Measurements from ENCODE around the gene CATSPERZ.

CATSPERZ gene

GRCh38 chr11:64266339-64266738 lies 33.8 kb upstream of the CATSPERZ start:
- peaks cover 13% of the 10 kb centered on the region for H3K4me1 ChIP-seq (ENCODE audit: insufficient read depth, low read length)
- no peak overlapping the region for H3K9ac ChIP-seq (ENCODE audit: low read length)
- H3K27ac ChIP-seq (ENCODE audit: low read depth, low read length): no peak overlapping the region
- peaks cover 23% of the 10 kb centered on the region for H3K36me3 ChIP-seq (ENCODE audit: insufficient read depth, low read length)
- no peak overlapping the region for H3K4me3 ChIP-seq (ENCODE audit: low read depth in 1 of 2, low read length in 2 of 2)
- H3K9me3 ChIP-seq (ENCODE audit: low read length): no peaks in the 10 kb centered on the region
- no peaks in the 10 kb centered on the region for H3K27me3 ChIP-seq (ENCODE audit: control insufficient read depth in 1 of 2, insufficient read depth in 2 of 2, low read length in 2 of 2)

- no peaks in the 10 kb centered on the region for H3K9me3 ChIP-seq (ENCODE audit: low read length)
- peaks cover 19% of the 10 kb centered on the region for H3K4me1 ChIP-seq (ENCODE audit: insufficient read depth, low read length)
- H3K4me3 ChIP-seq (ENCODE audit: low read depth in 1 of 2, low read length in 2 of 2): no peak overlapping the region
- peaks cover 23% of the 10 kb centered on the region for H3K36me3 ChIP-seq (ENCODE audit: insufficient read depth, low read length)
- H3K9ac ChIP-seq (ENCODE audit: low read length): no peak overlapping the region
- H3K27me3 ChIP-seq (ENCODE audit: control insufficient read depth in 1 of 2, insufficient read depth in 2 of 2, low read length in 2 of 2): no peaks in the 10 kb centered on the region
- peak overlapping the region; percentile 99 for H3K27ac ChIP-seq (ENCODE audit: low read depth, low read length)
Observed at GRCh38 chr11:64267207-64267945, 32.8 kb upstream of the CATSPERZ start.

DNA sequence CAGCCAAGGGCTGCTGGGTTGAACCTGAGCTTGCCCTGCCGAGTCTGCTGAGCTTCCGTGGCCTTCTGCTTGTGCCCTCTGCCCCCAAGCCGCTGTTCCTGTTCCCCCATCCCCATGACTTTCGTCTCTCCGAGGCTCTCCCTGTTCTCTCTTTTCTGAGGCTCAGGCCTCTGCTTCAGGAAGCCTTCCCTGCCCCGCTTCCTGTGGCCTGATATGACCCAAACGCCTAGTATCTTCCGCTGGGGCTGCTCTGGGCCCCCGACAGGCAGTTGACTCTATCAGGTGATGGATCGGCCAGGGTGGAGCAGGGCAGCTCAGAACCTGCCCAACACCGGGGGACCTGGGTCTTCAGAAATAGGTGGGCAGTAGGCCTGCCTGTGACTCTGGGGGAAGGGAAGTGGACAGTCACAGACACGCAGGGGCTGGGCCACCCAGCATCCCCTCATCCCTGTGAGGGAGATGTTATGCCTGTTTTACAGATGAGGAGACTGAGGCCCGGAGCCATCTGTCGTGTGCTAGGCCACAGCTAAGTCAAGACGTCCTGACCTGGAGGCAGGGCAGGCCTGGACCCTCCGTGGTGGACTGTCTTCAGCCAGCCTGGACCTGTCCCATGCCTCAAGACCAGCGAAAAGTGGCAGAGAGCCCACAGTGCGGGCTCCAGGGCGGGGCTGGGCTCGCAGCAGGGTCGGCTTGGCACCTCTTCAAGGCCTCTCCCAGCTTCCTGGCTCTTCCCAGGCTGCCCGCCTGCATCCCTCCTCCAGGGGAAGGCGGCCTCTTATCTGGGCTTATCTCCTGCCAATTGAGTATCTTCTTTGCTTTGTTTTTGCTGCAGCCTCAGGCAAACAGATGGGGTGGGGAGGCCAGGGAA lies 31.9 kb upstream of the CATSPERZ start:
- H3K36me3 ChIP-seq (ENCODE audit: insufficient read depth, low read length): peaks cover 14% of the 10 kb centered on the region
- H3K4me3 ChIP-seq (ENCODE audit: low read depth in 1 of 2, low read length in 2 of 2): peak overlapping the region; percentile 77 to 94
- peaks cover 19% of the 10 kb centered on the region for H3K4me1 ChIP-seq (ENCODE audit: insufficient read depth, low read length)

GRCh38 chr11:64268893-64269539 lies 31.1 kb upstream of the CATSPERZ start:
- Histone ChIP-seq H3K9ac (ENCODE audit: low read length) (peak overlapping the region; percentile 39), H3K36me3 (ENCODE audit: insufficient read depth, low read length) (peaks cover 11% of the 10 kb centered on the region), H3K9me3 (ENCODE audit: low read length) (no peaks in the 10 kb centered on the region), H3K27ac (ENCODE audit: low read depth, low read length) (peak overlapping the region; percentile 99), H3K4me1 (ENCODE audit: insufficient read depth, low read length) (peaks cover 19% of the 10 kb centered on the region), H3K27me3 (ENCODE audit: control insufficient read depth in 1 of 2, insufficient read depth in 2 of 2, low read length in 2 of 2) (no peaks in the 10 kb centered on the region), H3K4me3 (ENCODE audit: low read depth in 1 of 2, low read length in 2 of 2) (peak overlapping the region; percentile 77 to 94)

More for the DNA sequence above, 31.9 kb upstream of the CATSPERZ start:
- Histone ChIP-seq H3K27ac (ENCODE audit: low read depth, low read length) (peak overlapping the region; percentile 99), H3K9ac (ENCODE audit: low read length) (peak overlapping the region; percentile 39), H3K9me3 (ENCODE audit: low read length) (no peaks in the 10 kb centered on the region), H3K27me3 (ENCODE audit: control insufficient read depth in 1 of 2, insufficient read depth in 2 of 2, low read length in 2 of 2) (no peaks in the 10 kb centered on the region)

- H3K4me1 ChIP-seq (ENCODE audit: insufficient read depth, low read length): peaks cover 19% of the 10 kb centered on the region
Observed at GRCh38 chr11:64269540-64270220, 30.5 kb upstream of the CATSPERZ start.

DNA sequence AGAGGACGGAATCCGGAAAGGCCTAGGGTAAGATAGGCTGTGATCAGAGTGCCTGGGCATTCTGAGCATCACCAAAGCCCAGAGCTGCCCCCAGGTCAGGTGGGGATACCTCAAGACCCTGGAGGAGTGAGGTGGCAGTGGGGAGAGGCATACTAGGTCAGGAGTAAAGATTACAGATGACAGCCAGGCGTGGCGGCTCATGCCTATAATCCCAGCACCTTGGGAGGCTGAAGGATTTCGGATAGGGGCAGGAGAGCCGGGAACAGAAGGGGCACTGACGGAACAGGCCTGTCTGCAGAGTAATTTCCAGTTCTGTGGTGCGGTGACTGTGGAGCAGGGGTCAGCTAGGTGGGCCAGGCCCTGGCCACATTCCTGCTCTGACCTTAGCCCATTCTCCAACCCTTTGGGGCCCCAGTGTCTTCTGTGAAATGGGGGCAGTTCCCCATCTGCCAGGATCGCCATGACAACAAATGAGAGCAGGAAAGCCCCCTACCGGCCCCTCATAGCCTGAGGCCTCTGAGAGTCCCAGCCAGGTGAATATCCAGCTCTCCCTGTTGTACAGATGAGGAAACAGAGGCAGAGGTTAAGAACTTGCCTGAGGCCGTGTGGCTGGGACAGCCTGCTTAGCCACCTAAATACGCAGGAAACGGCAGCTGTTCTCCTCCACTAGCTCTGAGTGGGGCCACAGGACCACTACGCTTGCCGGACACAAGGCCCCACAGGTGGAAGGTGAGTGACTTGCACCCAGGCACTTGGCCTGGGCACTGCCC lies 24.9 kb upstream of the CATSPERZ start:
- H3K9ac ChIP-seq (ENCODE audit: low read length): no peak overlapping the region
- H3K36me3 ChIP-seq (ENCODE audit: insufficient read depth, low read length): peaks cover 24% of the 10 kb centered on the region
- H3K4me1 ChIP-seq (ENCODE audit: insufficient read depth, low read length): peaks cover 6% of the 10 kb centered on the region
- H3K9me3 ChIP-seq (ENCODE audit: low read length): no peaks in the 10 kb centered on the region
- H3K27ac ChIP-seq (ENCODE audit: low read depth, low read length): no peak overlapping the region
- no peaks in the 10 kb centered on the region for H3K27me3 ChIP-seq (ENCODE audit: control insufficient read depth in 1 of 2, insufficient read depth in 2 of 2, low read length in 2 of 2)
- H3K4me3 ChIP-seq (ENCODE audit: low read depth in 1 of 2, low read length in 2 of 2): no peak overlapping the region

More at GRCh38 chr11:64269540-64270220, 30.5 kb upstream of the CATSPERZ start:
- H3K9ac ChIP-seq (ENCODE audit: low read length): peak overlapping the region; percentile 73
- H3K9me3 ChIP-seq (ENCODE audit: low read length): no peaks in the 10 kb centered on the region
- peak overlapping the region; percentile 99 for H3K27ac ChIP-seq (ENCODE audit: low read depth, low read length)
- no peaks in the 10 kb centered on the region for H3K27me3 ChIP-seq (ENCODE audit: control insufficient read depth in 1 of 2, insufficient read depth in 2 of 2, low read length in 2 of 2)
- H3K4me3 ChIP-seq (ENCODE audit: low read depth in 1 of 2, low read length in 2 of 2): peak overlapping the region; percentile 77 to 94
- H3K36me3 ChIP-seq (ENCODE audit: insufficient read depth, low read length): peaks cover 11% of the 10 kb centered on the region

- peaks cover 24% of the 10 kb centered on the region for H3K36me3 ChIP-seq (ENCODE audit: insufficient read depth, low read length)
- H3K27ac ChIP-seq (ENCODE audit: low read depth, low read length): no peak overlapping the region
- no peak overlapping the region for H3K9ac ChIP-seq (ENCODE audit: low read length)
- H3K4me3 ChIP-seq (ENCODE audit: low read depth in 1 of 2, low read length in 2 of 2): no peak overlapping the region
- no peaks in the 10 kb centered on the region for H3K27me3 ChIP-seq (ENCODE audit: control insufficient read depth in 1 of 2, insufficient read depth in 2 of 2, low read length in 2 of 2)
- H3K4me1 ChIP-seq (ENCODE audit: insufficient read depth, low read length): peaks cover 6% of the 10 kb centered on the region
- no peaks in the 10 kb centered on the region for H3K9me3 ChIP-seq (ENCODE audit: low read length)
Observed at GRCh38 chr11:64275841-64276240, 24.3 kb upstream of the CATSPERZ start.

DNA sequence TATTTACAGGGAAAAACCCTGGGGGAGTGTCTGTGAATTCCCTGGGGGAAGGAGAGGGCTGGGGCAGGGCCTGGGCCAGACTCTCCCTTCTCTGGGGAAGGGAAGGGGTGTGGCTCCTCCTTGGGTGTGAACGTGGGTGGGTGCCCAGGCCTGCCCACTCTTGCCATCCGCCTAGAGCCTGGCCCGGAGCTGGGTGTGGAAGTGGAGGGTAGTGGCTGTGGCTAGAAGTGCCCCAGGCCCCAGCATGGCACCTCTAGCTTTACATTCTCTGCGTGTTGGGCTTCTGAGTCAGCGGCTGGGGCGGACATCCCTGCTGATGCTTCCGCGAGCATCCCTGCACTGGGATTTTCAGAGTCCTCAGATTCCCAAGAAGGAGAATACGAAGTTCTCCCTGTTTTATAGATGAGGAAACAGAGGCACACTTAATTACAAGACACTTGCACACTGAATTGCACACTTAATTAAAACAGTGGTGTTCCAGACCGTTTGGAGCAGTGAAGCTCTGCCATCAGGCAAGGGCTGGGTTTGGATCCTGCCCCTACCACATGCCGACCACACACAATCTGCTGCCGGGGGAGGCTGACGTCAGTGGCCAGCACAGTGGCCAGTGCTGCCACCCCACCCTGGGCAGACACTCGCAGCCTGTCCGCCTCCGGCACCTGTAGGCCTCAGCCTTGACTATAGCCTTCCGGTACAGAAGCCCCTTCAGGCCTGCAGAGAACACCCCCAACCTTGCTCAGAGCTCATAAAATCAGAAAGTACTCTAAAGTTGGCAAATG lies 23.3 kb upstream of the CATSPERZ start:
- Histone ChIP-seq H3K27ac (ENCODE audit: low read depth, low read length) (no peak overlapping the region), H3K9me3 (ENCODE audit: low read length) (no peaks in the 10 kb centered on the region), H3K4me1 (ENCODE audit: insufficient read depth, low read length) (peaks cover 4% of the 10 kb centered on the region), H3K27me3 (ENCODE audit: control insufficient read depth in 1 of 2, insufficient read depth in 2 of 2, low read length in 2 of 2) (no peaks in the 10 kb centered on the region), H3K4me3 (ENCODE audit: low read depth in 1 of 2, low read length in 2 of 2) (no peak overlapping the region), H3K36me3 (ENCODE audit: insufficient read depth, low read length) (peaks cover 30% of the 10 kb centered on the region), H3K9ac (ENCODE audit: low read length) (no peak overlapping the region)

DNA sequence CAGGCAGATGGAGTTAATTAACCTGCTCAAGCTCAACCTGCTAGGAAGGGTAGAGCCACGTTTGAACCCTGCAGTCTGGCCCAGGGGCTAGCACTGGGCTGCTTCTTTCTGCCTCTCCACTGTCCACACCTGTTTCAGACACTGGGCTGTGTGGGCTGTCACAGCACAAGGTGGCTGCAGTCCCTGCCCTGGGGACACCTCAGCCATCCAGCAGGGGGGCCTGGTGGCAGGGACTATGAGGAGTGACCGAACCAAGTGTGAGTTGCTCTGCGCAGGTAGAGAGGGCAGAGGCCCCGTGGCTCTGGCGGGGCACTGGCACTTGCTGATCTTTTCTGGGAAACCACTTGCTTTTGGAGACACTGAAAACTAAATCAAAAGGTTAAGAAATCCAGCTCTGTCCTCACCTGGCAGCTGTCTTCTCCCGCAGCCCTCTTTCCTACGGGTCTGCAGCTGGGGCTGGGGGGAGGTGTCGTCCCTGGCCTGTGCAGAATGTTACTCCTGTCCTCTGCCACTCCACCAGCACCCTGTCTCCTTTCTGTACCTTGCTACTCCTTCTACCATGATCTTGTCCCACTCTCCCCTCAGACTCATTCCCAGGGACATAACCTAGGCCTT lies 21.5 kb upstream of the CATSPERZ start:
- no peaks in the 10 kb centered on the region for H3K9me3 ChIP-seq (ENCODE audit: low read length)
- no peak overlapping the region for H3K9ac ChIP-seq (ENCODE audit: low read length)
- peaks cover 8% of the 10 kb centered on the region for H3K4me1 ChIP-seq (ENCODE audit: insufficient read depth, low read length)
- peaks cover 35% of the 10 kb centered on the region for H3K36me3 ChIP-seq (ENCODE audit: insufficient read depth, low read length)
- no peak overlapping the region for H3K4me3 ChIP-seq (ENCODE audit: low read depth in 1 of 2, low read length in 2 of 2)
- H3K27ac ChIP-seq (ENCODE audit: low read depth, low read length): no peak overlapping the region
- H3K27me3 ChIP-seq (ENCODE audit: control insufficient read depth in 1 of 2, insufficient read depth in 2 of 2, low read length in 2 of 2): no peaks in the 10 kb centered on the region
